ENCODE data around the gene SLC49A3. TPM values are rescaled to one million over a fixed set of nuclear protein-coding genes. Genes with fewer than 3 reads are reported as not detected.
"Not testable (repeated sequence)": the region's sequence is repeated elsewhere in the genome, so short reads cannot be mapped to it uniquely, and the experiment has no call there.

Gene SLC49A3
- total and polyA plus RNA-seq, 8 donors, result 2.7 to 18.8 (median 10.4) TPM

DNA sequence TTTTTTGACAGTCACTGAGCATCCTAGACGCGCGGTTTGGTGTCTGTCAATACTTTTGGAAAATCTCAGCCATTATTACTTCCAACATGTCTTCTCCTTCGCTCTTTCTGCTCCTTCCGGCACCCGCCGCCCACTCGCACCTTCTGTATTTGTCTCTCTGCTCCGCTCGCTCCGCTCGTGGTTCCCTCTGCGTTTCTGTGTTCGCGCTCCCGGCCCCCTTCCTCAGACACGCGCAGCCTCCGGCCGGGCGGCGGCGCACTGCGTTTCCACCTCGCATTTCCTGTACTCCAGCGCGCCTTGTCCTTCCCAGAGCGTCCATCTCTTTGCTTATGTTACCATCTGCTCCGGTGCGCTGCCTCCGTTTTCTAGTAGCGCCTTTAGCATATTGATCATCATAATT is 42.5 kb downstream of the SLC49A3 start:
- intact Hi-C loops (cut with DNase I; ENCODE audit: low total_unique reads), result no loop called here
- H3K36me3 ChIP-seq, result no peaks in the 10 kb centered on the region
- DNase-seq, result no peak
- WGBS, 5 donors, result 62 to 86% (median 75%) methylated on average over 32 of the region's 32 CpGs
- H3K4me3 ChIP-seq, result no peak overlapping the region
- peaks cover 0 to 53% (median 28%) of the 10 kb centered on the region in 3 donors for H3K27me3 ChIP-seq
- no peak for TF ChIP-seq EP300 (IDR thresholded peaks at IDR 0.05)
- TF ChIP-seq, protein P1, sequence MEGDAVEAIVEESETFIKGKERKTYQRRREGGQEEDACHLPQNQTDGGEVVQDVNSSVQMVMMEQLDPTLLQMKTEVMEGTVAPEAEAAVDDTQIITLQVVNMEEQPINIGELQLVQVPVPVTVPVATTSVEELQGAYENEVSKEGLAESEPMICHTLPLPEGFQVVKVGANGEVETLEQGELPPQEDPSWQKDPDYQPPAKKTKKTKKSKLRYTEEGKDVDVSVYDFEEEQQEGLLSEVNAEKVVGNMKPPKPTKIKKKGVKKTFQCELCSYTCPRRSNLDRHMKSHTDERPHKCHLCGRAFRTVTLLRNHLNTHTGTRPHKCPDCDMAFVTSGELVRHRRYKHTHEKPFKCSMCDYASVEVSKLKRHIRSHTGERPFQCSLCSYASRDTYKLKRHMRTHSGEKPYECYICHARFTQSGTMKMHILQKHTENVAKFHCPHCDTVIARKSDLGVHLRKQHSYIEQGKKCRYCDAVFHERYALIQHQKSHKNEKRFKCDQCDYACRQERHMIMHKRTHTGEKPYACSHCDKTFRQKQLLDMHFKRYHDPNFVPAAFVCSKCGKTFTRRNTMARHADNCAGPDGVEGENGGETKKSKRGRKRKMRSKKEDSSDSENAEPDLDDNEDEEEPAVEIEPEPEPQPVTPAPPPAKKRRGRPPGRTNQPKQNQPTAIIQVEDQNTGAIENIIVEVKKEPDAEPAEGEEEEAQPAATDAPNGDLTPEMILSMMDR (IDR thresholded peaks at IDR 0.05), result no peak
- TF ChIP-seq POLR2A (IDR thresholded peaks at IDR 0.05), result no peak
- no peak for TF ChIP-seq POLR2AphosphoS5 (IDR thresholded peaks at IDR 0.05)
- H3K27ac ChIP-seq, result no peak overlapping the region
- peaks cover 0 to 20% (median 10%) of the 10 kb centered on the region in 4 donors for H3K9me3 ChIP-seq
- H3K4me1 ChIP-seq, result peaks cover 0 to 8% (median 0%) of the 10 kb centered on the region in 4 donors

GRCh38 chr4:642366-642765 is 46.6 kb downstream of the SLC49A3 start:
- intact Hi-C loops (cut with DNase I; ENCODE audit: low total_unique reads); H3K36me3 ChIP-seq; H3K4me1 ChIP-seq; H3K27ac ChIP-seq; H3K4me3 ChIP-seq; DNase-seq: not testable (repeated sequence)
- H3K9me3 ChIP-seq, result peaks cover 0 to 23% (median 11%) of the 10 kb centered on the region in 4 donors
- H3K27me3 ChIP-seq, result peaks cover 0 to 40% (median 9%) of the 10 kb centered on the region in 3 donors
- 79 to 91% (median 86%) methylated on average over 6 of the region's 6 CpGs for WGBS, 5 donors

DNA sequence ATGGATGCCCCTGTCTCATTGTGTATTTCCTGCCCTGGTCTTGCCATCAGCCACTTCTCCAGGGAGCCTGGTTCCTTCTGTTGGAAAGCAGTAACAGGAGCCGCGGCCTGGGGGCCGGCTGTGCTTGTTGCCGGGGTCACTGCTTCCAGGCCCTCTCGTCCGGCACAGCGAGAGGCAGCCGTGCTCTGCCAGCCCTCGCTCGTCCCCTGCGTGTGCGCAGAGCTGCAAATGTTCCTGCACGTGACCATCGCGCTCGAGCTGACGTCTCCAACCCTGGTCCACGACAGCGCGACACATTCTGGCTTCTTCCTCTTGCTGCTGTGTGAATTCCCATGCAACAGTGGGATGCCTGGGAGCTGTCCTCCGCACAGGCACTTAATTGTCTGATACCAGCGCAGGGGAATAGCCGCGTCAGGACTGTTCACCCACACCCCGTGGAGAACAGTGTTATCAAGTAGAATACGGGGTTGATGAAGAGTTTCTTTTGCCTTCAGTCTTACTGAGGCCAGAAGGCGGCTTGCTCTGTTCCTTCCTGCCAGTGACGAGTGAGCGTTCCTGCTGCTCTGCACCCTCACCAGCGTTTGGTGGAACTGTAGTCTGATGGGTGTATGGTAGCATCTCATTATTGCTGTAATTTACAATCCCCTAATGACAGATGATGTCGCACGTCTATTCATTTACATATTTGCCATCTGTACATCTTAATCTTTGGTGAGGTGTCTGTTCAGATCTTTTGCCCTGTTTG is 51.2 kb downstream of the SLC49A3 start:
- H3K4me1 ChIP-seq, result no peaks in the 10 kb centered on the region
- H3K36me3 ChIP-seq, result no peaks in the 10 kb centered on the region
- H3K4me3 ChIP-seq, result no peak overlapping the region
- H3K27me3 ChIP-seq, result peaks cover 0 to 54% (median 5%) of the 10 kb centered on the region in 3 donors
- WGBS, 5 donors, result 69 to 78% (median 72%) methylated on average over 26 to 32 of the region's 32 CpGs
- DNase-seq, result no peak
- H3K9me3 ChIP-seq, result peaks cover 0 to 20% (median 11%) of the 10 kb centered on the region in 4 donors
- TF ChIP-seq EP300 (IDR thresholded peaks at IDR 0.05) (no peak), POLR2AphosphoS5 (IDR thresholded peaks at IDR 0.05) (no peak), POLR2A (IDR thresholded peaks at IDR 0.05) (no peak)
- TF ChIP-seq, protein P1 (IDR thresholded peaks at IDR 0.05), result no peak
- no peak overlapping the region for H3K27ac ChIP-seq
- intact Hi-C loops (cut with DNase I; ENCODE audit: low total_unique reads), result no loop called here

DNA sequence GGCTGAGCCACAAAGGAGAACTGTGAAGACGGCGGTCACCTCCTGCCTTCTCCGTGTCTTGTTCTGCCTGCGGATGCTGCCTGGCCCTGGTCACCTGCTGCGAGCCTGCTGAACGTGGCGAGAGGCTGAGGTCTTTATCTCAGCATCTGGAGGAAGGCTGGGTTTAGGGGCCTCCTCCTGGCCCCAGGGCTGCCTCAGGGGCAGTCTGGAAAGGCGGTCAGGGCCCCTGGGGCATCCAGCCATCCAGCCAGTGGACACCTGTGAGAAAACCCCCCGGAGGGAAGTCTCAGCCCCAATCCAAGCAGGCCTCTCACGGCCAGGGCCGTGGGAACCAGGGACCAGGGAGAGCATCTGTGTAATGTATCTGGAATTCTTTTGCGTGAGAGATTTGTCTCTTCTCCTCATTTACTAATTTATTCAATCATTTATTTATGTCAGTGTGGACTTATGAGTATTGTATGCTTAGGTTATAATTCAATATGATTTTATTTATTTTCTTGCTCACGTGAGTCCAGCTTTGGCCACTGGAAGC is 52.3 kb downstream of the SLC49A3 start:
- Histone ChIP-seq H3K9me3 (peaks cover 0 to 21% (median 4%) of the 10 kb centered on the region in 4 donors), H3K36me3 (no peaks in the 10 kb centered on the region), H3K4me1 (no peaks in the 10 kb centered on the region), H3K27ac (no peak overlapping the region), H3K27me3 (peaks cover 0 to 51% (median 5%) of the 10 kb centered on the region in 3 donors), H3K4me3 (no peak overlapping the region)
- DNase-seq, result no peak
- intact Hi-C loops (cut with DNase I; ENCODE audit: low total_unique reads), result no loop called here
- TF ChIP-seq POLR2A (IDR thresholded peaks at IDR 0.05) (no peak), POLR2AphosphoS5 (IDR thresholded peaks at IDR 0.05) (no peak), EP300 (IDR thresholded peaks at IDR 0.05) (no peak)
- TF ChIP-seq, protein P1 (IDR thresholded peaks at IDR 0.05), result no peak
- 69 to 75% (median 73%) methylated on average over 13 of the region's 13 CpGs for WGBS, 5 donors

Data from stomach (tissue), 9 donors.